Activated CD8-positive, alpha-beta memory T cell treated with anti-CD3 and anti-CD28 coated beads, Interleukin-2, amount 50 U/mL, for 4 hours (primary cell): Measurements from ENCODE around the gene DAPK2.

ENCODE experiments used
- DNase-seq: peaks from one replicate; pipeline ENCODE4 v3.0.0-alpha.2; 2020

DAPK2 gene

DNA sequence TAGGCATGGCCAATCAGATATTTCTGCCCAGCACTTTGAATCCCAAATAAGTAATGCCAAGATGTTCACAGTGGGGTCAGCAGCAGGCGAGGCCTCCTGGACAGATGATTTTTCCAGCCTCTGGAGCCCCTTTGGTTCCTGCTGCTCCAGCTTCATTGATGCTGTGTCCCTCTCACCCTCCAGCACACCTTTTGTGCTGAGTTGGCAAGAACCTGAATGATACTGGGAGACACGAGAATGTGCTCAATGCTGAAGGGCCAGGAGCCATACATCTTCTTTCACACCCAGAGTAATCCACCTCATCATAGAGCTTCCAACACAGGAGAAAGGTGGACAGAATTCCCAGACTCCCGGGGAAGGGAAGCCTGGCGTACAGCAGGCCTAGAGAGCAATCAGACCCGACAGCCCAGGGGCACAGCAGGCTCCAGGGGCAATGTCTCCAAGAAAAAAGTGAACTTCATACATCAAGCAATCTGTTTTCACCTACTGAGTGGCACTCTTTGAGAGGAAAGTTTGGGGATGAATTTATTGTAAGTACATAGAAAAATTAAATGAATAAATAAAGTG, 6.7 kb upstream of the DAPK2 start:
- no peak for DNase-seq

DNA sequence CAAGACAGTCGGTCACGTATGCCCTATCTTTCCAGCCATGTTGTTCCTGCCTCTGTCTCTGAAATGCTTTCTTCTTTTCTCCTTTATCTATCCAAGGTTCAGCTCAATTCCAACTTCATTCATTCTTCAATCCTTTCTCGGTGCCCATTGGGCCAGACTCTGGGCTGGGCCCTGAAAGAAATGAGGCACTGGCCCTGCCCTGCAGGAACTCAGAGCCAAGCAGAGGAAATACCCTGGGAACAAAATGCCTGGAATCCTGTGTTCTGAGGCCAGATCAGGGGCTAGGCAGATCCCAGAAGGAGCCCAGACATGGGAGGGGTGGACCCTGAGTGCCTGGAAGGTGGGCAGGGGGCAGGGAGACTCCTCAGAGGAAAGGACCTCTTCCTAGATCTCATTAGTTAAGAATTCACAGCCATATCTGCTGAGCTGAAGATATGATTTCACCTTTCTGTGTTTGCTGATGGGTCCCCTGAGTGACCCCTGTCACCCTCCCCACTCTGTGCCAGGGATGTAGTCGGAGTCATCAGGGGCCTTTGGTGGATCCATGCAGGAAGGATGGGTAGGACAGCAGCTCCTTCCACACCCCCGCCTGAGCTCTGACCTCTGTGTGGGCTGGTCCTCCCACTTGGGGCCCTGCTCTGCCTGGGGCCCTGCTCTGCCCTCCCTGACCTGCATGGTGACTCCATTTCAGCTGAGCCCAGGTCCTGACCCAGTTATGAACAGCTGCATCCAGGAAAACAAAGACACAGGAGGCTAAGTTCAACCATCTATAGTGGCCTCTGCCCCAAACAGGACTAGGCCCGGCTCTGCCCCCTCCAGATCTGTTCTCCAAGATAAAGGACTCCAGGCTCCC, 5.3 kb upstream of the DAPK2 start:
- DNase-seq = no peak

DNA sequence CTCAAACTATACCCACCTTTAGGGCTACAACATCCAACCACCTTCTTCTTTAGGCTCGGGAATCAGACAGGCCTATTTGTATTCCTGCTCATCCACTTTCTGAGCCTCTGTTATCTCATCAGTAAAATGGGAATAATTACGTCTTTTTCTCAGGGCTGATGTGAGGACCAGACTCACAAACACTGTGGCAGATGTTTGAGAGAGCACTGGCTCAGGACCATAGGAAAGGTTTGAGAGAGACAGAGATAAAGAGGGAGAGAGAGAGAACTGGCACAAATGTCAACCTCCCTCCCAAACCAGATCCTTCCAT, 4.8 kb upstream of the DAPK2 start:
- no peak for DNase-seq

GRCh38 chr15:64050281-64051092, 4.2 kb upstream of the DAPK2 start:
- DNase-seq = no peak

GRCh38 chr15:64048781-64049460, 2.6 kb upstream of the DAPK2 start:
- no peak for DNase-seq

DNA sequence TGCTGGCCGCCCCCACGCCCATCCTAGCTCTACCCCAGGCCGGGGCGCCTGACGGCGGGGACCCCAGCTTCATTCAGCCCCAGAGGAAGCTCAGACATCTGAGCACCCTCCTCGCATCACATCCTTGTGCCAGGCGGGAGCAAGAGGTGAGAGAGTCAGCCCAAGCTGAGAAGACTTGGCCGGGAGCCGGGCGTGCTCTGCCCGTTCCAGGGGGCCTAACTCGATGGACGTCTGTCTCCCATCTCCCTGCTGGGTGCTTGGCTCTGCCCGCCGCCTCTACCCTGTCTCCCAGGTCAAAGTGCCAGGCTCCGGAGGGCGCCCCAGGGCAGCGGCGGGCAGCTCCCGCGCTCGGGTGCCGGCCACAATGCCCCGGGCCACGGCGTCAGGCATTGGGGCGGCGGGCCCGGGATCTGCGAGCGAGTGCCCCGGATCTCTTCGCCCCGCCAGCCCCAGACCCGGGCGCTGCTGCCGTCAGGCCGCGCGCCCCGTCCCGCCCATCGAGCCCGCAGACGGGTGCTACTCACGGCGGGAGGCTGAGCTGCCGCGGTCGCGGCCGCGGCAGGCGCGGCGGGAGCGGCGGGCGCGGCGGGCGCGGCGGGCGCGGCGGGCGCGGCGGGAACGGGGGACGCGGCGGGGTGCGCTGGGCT, 388 bp downstream of the DAPK2 start:
- no peak for DNase-seq

DNA sequence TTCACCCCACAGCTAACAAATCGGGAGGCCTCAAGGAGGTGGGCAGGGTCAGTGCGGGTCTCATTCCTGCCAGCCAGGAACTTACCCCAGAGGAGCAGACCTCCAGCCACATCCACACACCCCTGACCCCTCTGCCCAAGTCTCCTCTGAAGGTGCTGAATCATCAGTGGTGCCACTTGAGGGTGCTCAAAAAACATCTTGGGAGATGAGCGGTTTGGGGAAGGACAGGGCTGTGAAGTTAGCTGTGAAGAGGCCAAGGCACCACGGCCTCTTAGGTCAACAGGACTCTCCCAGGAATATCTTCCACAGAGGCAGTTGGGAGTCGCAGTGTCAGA, 1.2 kb downstream of the DAPK2 start:
- no peak for DNase-seq

GRCh38 chr15:64044300-64045100, 1.8 kb downstream of the DAPK2 start:
- DNase-seq = no peak

GRCh38 chr15:64038878-64039610, 7.2 kb downstream of the DAPK2 start:
- no peak for DNase-seq

DNA sequence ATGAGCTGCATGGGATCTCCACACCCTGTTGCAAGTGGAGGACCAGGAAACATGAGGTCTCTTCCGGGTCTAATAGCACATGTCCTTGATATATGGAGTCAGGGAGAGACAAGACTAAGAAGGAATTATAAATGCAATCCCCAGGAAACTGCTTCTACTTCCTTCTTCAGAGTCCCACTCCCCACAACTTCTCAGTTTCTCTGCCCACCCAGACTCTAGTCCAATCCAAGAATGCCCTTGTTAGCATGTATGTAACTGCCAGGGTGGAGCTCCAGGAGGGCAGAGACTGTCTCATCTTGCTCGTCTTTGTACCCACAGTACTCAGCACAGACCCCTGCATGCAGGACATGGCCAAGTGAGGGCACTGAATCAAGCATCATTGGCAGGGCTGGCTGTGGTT, 8.3 kb downstream of the DAPK2 start:
- no peak for DNase-seq

GRCh38 chr15:64037116-64037515, 9.2 kb downstream of the DAPK2 start:
- DNase-seq = no peak

DNA sequence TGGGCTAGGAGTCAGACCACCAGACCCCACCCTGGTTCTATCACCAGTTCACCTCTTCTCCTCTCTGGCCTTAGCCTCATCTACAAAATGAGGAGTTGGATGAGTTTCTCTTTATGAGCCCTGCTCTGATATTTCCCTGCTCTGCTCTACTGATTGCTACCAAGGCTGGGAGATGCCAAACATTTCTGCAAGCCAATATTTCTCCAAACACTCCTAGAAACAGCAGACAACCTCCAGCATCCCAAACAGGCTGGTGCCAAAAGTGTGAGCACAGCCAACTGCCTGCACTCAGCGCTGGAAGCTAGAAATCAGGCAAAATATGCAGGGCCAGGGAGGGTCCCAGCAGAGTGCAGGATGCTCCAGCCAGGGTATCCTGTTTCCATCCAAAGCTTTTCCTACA, 10.8 kb downstream of the DAPK2 start:
- DNase-seq = no peak

GRCh38 chr15:64034519-64034918, 11.8 kb downstream of the DAPK2 start:
- DNase-seq = no peak

- DNase-seq = no peak
Observed at GRCh38 chr15:64032329-64032728, 14.0 kb downstream of the DAPK2 start.

DNA sequence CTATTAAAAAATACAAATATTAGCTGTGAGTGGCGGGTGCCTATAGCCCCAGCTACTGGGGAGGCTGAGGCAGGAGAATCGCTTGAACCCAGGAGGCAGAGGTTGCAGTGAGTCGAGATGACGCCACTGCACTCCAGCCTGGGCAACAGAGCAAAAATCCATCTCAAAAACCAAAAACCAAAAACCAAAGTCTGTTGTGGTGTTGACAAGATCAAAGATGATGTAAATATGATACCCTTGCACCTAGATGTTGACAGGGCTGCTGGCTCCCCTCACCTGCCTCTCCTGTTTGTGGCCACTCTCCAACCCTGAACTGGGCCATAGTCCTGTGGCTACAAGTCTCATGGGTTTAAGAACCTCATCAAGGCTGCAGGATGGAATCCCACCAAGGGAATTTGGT, 16.2 kb downstream of the DAPK2 start:
- DNase-seq = no peak

- no peak for DNase-seq
Observed at GRCh38 chr15:64029633-64030032, 16.7 kb downstream of the DAPK2 start.

GRCh38 chr15:64029110-64029509, 17.2 kb downstream of the DAPK2 start:
- DNase-seq = no peak

DNA sequence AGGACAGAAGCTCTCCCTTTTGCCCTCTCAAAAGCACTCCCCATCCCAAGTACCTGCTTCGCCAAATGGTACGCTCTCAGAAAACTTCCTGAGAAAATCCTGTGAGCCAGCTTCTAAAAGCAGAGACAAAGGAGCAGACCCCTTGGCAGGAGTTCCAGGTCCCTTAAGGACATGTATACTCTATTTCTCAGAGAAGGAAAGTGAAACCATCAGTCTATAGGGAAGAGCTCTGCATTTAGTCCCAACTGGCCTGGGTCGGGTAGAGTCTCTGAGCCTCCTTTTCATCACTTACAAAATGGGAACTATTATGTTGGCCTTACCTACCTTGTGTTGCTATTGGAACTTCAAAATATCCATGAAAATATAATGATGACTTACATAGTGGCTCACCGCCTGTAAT, 19.7 kb downstream of the DAPK2 start:
- no peak for DNase-seq

GRCh38 chr15:64024172-64025050, 21.9 kb downstream of the DAPK2 start:
- DNase-seq = no peak

GRCh38 chr15:64023220-64023619, 23.1 kb downstream of the DAPK2 start:
- no peak for DNase-seq
